Tibial artery (tissue), 4 donors: ENCODE data around the gene SERPINH1.

Experiments
- DNase-seq, 2 donors: peaks; one replicate each; pipeline ENCODE4 v3.0.0-alpha.2; 2019
- H3K27ac ChIP-seq, 2 donors: fragments of 200-600 bp; sonication (generic) in 1 of 2; 1 replicate in 1 of 2; 2 replicates in 1 of 2; pipeline ENCODE4 v1.5.1; 2018 to 2019; ENCODE audit warnings: mild to moderate bottlenecking in 1 of 2
- H3K27me3 ChIP-seq, 2 donors: fragments of 200-600 bp; sonication (generic) in 1 of 2; one replicate each; pipeline versions ENCODE4 v1.5.1 to v1.6.0; 2016 to 2019
- H3K36me3 ChIP-seq, 3 donors: fragments of 200-600 bp; sonication (generic) in 2 of 3; one replicate each; pipeline ENCODE4 v1.5.1; 2016 to 2019; ENCODE audit warnings: mild to moderate bottlenecking in 2 of 3
- H3K4me1 ChIP-seq, 4 donors: fragments of 200-600 bp; sonication (generic) in 2 of 4; 1 replicate in 3 of 4; 2 replicates in 1 of 4; pipeline ENCODE4 v1.5.1; 2016 to 2019
- H3K4me3 ChIP-seq, 2 donors: fragments of 200-600 bp; sonication (generic) in 1 of 2; 1 replicate in 1 of 2; 2 replicates in 1 of 2; pipeline ENCODE4 v1.5.1; 2018 to 2019; ENCODE audit warnings: mild to moderate bottlenecking in 2 of 2
- H3K9me3 ChIP-seq, 3 donors: fragments of 200-600 bp; sonication (generic) in 1 of 3; one replicate each; pipeline ENCODE4 v1.5.1; 2016 to 2019
- intact Hi-C: fragments of 100-400 bp; cut with DNase I; formaldehyde crosslinking; loops from one replicate; pipeline ENCODE4 v1.15.0; 2023; ENCODE audit warnings: low total_unique reads
- TF ChIP-seq, protein P1 (sequence below), 2 experiments: fragments of 200-600 bp in 1 of 2; fragments of 450-650 bp in 1 of 2; IDR thresholded peaks; one replicate each; pipeline ENCODE4 v1.5.1; 2017 to 2019; ENCODE audit warnings: antibody characterized with exemption in 2 of 2, mild to moderate bottlenecking in 1 of 2, moderate library complexity in 1 of 2

The SERPINH1 gene

GRCh38 chr11:75518204-75518549 is 43.9 kb upstream of the SERPINH1 start:
- TF ChIP-seq, protein P1, sequence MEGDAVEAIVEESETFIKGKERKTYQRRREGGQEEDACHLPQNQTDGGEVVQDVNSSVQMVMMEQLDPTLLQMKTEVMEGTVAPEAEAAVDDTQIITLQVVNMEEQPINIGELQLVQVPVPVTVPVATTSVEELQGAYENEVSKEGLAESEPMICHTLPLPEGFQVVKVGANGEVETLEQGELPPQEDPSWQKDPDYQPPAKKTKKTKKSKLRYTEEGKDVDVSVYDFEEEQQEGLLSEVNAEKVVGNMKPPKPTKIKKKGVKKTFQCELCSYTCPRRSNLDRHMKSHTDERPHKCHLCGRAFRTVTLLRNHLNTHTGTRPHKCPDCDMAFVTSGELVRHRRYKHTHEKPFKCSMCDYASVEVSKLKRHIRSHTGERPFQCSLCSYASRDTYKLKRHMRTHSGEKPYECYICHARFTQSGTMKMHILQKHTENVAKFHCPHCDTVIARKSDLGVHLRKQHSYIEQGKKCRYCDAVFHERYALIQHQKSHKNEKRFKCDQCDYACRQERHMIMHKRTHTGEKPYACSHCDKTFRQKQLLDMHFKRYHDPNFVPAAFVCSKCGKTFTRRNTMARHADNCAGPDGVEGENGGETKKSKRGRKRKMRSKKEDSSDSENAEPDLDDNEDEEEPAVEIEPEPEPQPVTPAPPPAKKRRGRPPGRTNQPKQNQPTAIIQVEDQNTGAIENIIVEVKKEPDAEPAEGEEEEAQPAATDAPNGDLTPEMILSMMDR (IDR thresholded peaks at IDR 0.05) = no peak
- peaks cover 0 to 21% (median 17%) of the 10 kb centered on the region in 4 donors for H3K4me1 ChIP-seq
- intact Hi-C loops = no loop called here
- H3K36me3 ChIP-seq = peaks cover 0 to 4% (median 0%) of the 10 kb centered on the region in 3 donors
- no peaks in the 10 kb centered on the region for H3K27me3 ChIP-seq
- no peak overlapping the region for H3K27ac ChIP-seq
- no peak for DNase-seq
- H3K9me3 ChIP-seq = no peaks in the 10 kb centered on the region
- no peak overlapping the region for H3K4me3 ChIP-seq

DNA sequence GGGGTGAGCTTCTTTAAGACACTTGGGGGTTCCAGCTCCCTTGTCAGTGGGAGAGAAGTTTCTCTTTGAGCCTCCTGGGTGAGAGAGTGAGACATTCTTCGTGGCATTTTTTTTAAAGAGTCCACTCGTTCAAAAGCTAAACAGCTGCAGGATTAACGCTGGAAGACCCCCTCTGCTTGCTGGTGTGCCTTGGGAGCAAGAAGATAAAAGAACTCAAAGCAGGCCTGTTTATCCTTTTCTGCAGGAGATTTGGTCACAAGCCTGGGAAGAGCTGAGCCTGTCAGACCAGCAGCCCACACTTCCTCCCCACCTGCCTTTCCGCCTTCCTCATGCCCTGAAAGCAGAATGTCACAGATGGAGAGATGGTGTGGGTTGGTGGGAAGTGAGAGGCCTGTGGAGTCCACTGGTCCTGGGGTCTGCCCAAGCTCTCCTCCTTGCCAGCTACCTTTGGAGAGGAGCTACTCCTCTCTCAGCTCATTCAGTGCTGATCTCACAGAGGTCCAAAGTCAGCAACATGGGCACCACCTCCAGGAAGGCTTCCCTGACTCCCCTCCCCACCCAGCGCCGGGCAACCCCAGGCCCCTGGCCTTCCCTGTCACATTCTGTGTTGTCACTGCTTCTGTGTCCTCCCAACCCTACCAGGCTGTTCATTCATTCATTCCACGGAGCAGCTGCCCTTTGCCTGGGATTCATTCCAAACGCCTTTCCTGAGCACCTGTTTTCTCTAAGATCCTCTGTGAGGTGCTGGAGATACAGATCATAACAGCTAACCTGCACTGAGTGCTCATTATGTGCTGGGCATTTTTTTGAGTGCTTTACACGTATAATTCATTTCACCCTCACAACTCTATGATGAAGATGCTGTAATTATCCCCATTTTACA is 43.0 kb upstream of the SERPINH1 start:
- no peak overlapping the region for H3K27ac ChIP-seq
- H3K4me3 ChIP-seq = no peak overlapping the region
- TF ChIP-seq, protein P1 (IDR thresholded peaks at IDR 0.05) = no peak
- peaks cover 0 to 4% (median 0%) of the 10 kb centered on the region in 3 donors for H3K36me3 ChIP-seq
- no peak for DNase-seq
- intact Hi-C loops = no loop called here
- H3K27me3 ChIP-seq = no peaks in the 10 kb centered on the region
- H3K4me1 ChIP-seq = peaks cover 0 to 23% (median 16%) of the 10 kb centered on the region in 4 donors
- H3K9me3 ChIP-seq = no peaks in the 10 kb centered on the region

GRCh38 chr11:75520688-75521087 is 41.4 kb upstream of the SERPINH1 start:
- Histone ChIP-seq H3K36me3 (peaks cover 0 to 4% (median 0%) of the 10 kb centered on the region in 3 donors), H3K27me3 (no peaks in the 10 kb centered on the region), H3K4me1 (peaks cover 0 to 35% (median 28%) of the 10 kb centered on the region in 4 donors), H3K4me3 (no peak overlapping the region), H3K27ac (peak overlapping the region; percentile 23 to 52), H3K9me3 (no peaks in the 10 kb centered on the region)
- TF ChIP-seq, protein P1 (IDR thresholded peaks at IDR 0.05) = no peak
- intact Hi-C loops = loop anchor here (10.0 kb wide), 1 partner anchor 236 kb away; no protein-coding TSS in a partner anchor
- peak in 1 of 2 donors; percentile 81 for DNase-seq

DNA sequence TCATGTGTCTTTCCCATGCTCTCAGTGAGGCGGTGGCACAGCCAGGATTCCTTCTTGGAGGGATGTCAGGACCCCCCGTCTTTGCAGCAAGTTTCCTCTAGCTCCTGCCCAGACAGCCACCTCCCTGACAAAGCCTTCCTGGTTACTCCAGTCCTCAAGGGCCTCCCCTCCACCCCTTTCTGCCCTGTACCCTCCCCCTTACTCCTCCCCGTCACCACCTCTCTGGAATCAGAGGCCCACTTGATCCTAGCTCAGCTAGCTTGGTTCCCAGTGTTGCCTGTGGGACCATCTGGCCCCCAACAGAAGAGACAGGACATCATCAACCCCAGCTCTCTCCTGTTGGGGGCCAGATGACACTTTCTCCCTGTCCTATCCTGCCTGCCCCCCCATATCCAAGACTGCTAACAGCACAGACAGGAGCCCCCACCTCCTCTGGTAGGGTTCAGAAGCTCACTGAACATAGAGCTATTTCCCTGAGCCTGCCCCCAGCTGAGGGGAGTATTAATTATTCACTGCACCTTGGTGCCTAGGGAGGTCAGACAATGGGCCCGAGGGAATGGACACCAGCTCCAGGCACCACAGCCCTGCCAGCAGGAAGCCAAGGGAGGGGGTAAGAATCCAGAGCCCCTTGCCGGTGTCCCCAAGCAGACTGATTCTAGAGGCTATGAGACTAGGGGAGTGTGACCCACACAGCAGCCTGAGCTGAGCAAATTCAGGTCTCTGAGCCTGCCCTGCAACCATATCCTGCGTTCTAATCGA is 39.6 kb upstream of the SERPINH1 start:
- H3K4me1 ChIP-seq = peaks cover 0 to 42% (median 34%) of the 10 kb centered on the region in 4 donors

DNA sequence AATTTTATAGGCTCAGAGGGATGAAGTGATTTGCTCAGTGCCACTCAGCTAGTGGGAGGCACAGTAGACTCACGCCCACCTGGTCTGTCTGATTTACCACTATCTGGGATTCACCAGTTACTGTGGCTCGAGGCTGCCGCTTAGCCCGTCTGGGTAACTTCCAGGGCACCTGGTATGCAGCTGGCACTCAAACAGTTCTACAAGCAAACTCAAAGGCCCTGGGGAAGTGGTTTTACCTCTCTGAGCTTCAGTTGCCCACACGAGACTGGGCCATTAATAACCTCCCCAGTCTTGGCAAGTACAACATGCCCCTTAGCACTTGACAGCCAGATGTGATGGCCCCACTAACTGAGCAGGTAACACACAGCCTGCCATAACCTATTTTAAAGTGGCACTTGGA is 38.9 kb upstream of the SERPINH1 start:
- Histone ChIP-seq H3K4me3 (no peak overlapping the region), H3K4me1 (peaks cover 0 to 42% (median 34%) of the 10 kb centered on the region in 4 donors)

More for the DNA sequence above, 39.6 kb upstream of the SERPINH1 start:
- no peaks in the 10 kb centered on the region for H3K9me3 ChIP-seq
- H3K27ac ChIP-seq = peak overlapping the region in 1 of 2 donors; percentile 23
- no peak for DNase-seq
- no peak overlapping the region for H3K4me3 ChIP-seq
- TF ChIP-seq, protein P1 (IDR thresholded peaks at IDR 0.05) = no peak
- intact Hi-C loops = loop anchor here (10.0 kb wide), 1 partner anchor 238 kb away; no protein-coding TSS in a partner anchor
- H3K27me3 ChIP-seq = no peaks in the 10 kb centered on the region
- H3K36me3 ChIP-seq = no peaks in the 10 kb centered on the region

More for the DNA sequence above, 38.9 kb upstream of the SERPINH1 start:
- intact Hi-C loops = loop anchor here (10.0 kb wide), 1 partner anchor 238 kb away; no protein-coding TSS in a partner anchor
- TF ChIP-seq, protein P1 (IDR thresholded peaks at IDR 0.05) = no peak
- no peaks in the 10 kb centered on the region for H3K9me3 ChIP-seq
- no peak for DNase-seq
- H3K36me3 ChIP-seq = no peaks in the 10 kb centered on the region
- H3K27ac ChIP-seq = peak overlapping the region in 1 of 2 donors; percentile 23
- H3K27me3 ChIP-seq = no peaks in the 10 kb centered on the region
